HEK293T (cell line): Measurements from ENCODE around the gene BTG2.

Source experiments
- FOXA1 ChIP-seq: fragments of 450-650 bp; IDR thresholded peaks from 2 replicates; pipeline ENCODE4 v1.6.1; 2016; ENCODE audit warnings: mild to moderate bottlenecking
- FOXK2 ChIP-seq: fragments of 450-650 bp; IDR thresholded peaks from 2 replicates; pipeline ENCODE4 v1.6.1; 2016; ENCODE audit warnings: mild to moderate bottlenecking
- FOXM1 ChIP-seq: fragments of 450-650 bp; IDR thresholded peaks from 2 replicates; pipeline ENCODE4 v1.6.1; 2017; ENCODE audit warnings: mild to moderate bottlenecking, borderline replicate concordance
- LEF1 ChIP-seq: fragments of 450-650 bp; IDR thresholded peaks from 2 replicates; pipeline ENCODE4 v1.6.1; 2017; ENCODE audit warnings: mild to moderate bottlenecking, borderline replicate concordance
- PKNOX1 ChIP-seq: fragments of 450-650 bp; IDR thresholded peaks from 2 replicates; pipeline ENCODE4 v1.6.1; 2016
- SUZ12 ChIP-seq: fragments of 450-650 bp; IDR thresholded peaks from 2 replicates; pipeline ENCODE4 v1.6.1; 2016; ENCODE audit warnings: mild to moderate bottlenecking
- ZNF384 ChIP-seq: fragments of 450-650 bp; IDR thresholded peaks from 2 replicates; pipeline ENCODE4 v1.6.1; 2016

- TF ChIP-seq PKNOX1 (no peak), ZNF384 (no peak), FOXM1 (no peak), FOXA1 (no peak), LEF1 (no peak), SUZ12 (no peak), FOXK2 (no peak)
These were observed 31.3 kb upstream of the BTG2 start for GRCh38 chr1:203273869-203274602.
